HepG2 (cell line): ENCODE results near the gene KREMEN1. TPM values are rescaled to one million over a fixed set of nuclear protein-coding genes. Genes with fewer than 3 reads are reported as not detected.
A peak's percentile ranks its signal among the peaks of the same experiment; 100 is the strongest.

Source experiments
- ARNT ChIP-seq: fragments of 450-650 bp; IDR thresholded peaks from 2 replicates; pipeline ENCODE4 v1.6.1; 2017
- FOXJ3 ChIP-seq: sonication (generic); formaldehyde crosslinking; IDR thresholded peaks from 2 replicates; pipeline ENCODE4 v1.4.0; 2020; ENCODE audit warnings: missing genetic modification reagents, mild to moderate bottlenecking, borderline replicate concordance
- FOXK2 ChIP-seq: fragments of 450-650 bp; IDR thresholded peaks from 2 replicates; pipeline ENCODE4 v1.6.1; 2016
- HNRNPLL ChIP-seq: fragments of 200-400 bp; formaldehyde crosslinking; IDR thresholded peaks from 2 replicates; pipeline ENCODE4 v1.6.1; 2017; ENCODE audit warnings: mild to moderate bottlenecking, low read depth, low read length; ENCODE audit not compliant: poor library complexity, severe bottlenecking
- MNT ChIP-seq: fragments of 450-650 bp; IDR thresholded peaks from 2 replicates; pipeline ENCODE4 v1.6.1; 2016
- MXD3 ChIP-seq: IDR thresholded peaks from 2 replicates; pipeline ENCODE4 v1.6.1; 2016; ENCODE audit warnings: mild to moderate bottlenecking, missing biosample characterization, missing genetic modification reagents
- NFKBIZ ChIP-seq: IDR thresholded peaks from 2 replicates; pipeline ENCODE4 v1.6.1; 2018; ENCODE audit warnings: missing genetic modification reagents, missing compliant biosample characterization
- PHF8 ChIP-seq: sonication (generic); formaldehyde crosslinking; IDR thresholded peaks from 2 replicates; pipeline ENCODE4 v1.5.0; 2020; ENCODE audit warnings: missing genetic modification reagents
- PLRG1 ChIP-seq: fragments of 450-650 bp; conservative IDR thresholded peaks from 2 replicates; pipeline ENCODE4 v1.6.1; 2016
- POLR2AphosphoS2 ChIP-seq: IDR thresholded peaks from 2 replicates; pipeline ENCODE4 v1.6.1; 2011; ENCODE audit warnings: low read depth, low read length, improper control_type of control experiment
- SETDB1 ChIP-seq: sonication (generic); formaldehyde crosslinking; IDR thresholded peaks from 2 replicates; pipeline ENCODE4 v1.5.1; 2020; ENCODE audit warnings: missing genetic modification reagents, mild to moderate bottlenecking, borderline replicate concordance
- SMAD3 ChIP-seq: sonication (generic); formaldehyde crosslinking; IDR thresholded peaks from 2 replicates; pipeline ENCODE4 v1.4.0; 2020; ENCODE audit warnings: missing genetic modification reagents
- SRF ChIP-seq: IDR thresholded peaks from 2 replicates; pipeline ENCODE4 v1.6.1; 2011; ENCODE audit warnings: mild to moderate bottlenecking, low read depth, low read length, moderate library complexity
- STAG1 ChIP-seq: sonication (generic); formaldehyde crosslinking; IDR thresholded peaks from 2 replicates; pipeline ENCODE4 v1.4.0; 2020; ENCODE audit warnings: missing genetic modification reagents
- ZBTB34 ChIP-seq: sonication (generic); formaldehyde crosslinking; IDR thresholded peaks from 2 replicates; pipeline ENCODE4 v1.8.0; 2022; ENCODE audit warnings: mild to moderate bottlenecking, missing genetic modification reagents
- ZBTB7A ChIP-seq: sonication (generic); formaldehyde crosslinking; IDR thresholded peaks from 2 replicates; pipeline ENCODE4 v1.8.0; 2022; ENCODE audit warnings: mild to moderate bottlenecking, missing genetic modification reagents
- ZC3H13 ChIP-seq: sonication (generic); formaldehyde crosslinking; IDR thresholded peaks from 2 replicates; pipeline ENCODE4 v1.8.1; 2023; ENCODE audit warnings: mild to moderate bottlenecking, missing genetic modification reagents, moderate library complexity
- ZFP36 ChIP-seq: fragments of 150-350 bp; IDR thresholded peaks from 2 replicates; pipeline ENCODE4 v1.6.1; 2018; ENCODE audit warnings: borderline replicate concordance, low read length, low read depth; ENCODE audit not compliant: partially characterized antibody
- ZFP82 ChIP-seq: sonication (generic); formaldehyde crosslinking; IDR thresholded peaks from 2 replicates; pipeline ENCODE4 v1.5.1; 2020; ENCODE audit warnings: mild to moderate bottlenecking, missing genetic modification reagents, borderline replicate concordance
- ZFY ChIP-seq: sonication (generic); formaldehyde crosslinking; IDR thresholded peaks from 2 replicates; pipeline ENCODE4 v1.4.0; 2020; ENCODE audit warnings: missing genetic modification reagents
- ZNF263 ChIP-seq: sonication (generic); formaldehyde crosslinking; IDR thresholded peaks from 2 replicates; pipeline ENCODE4 v1.4.0; 2020; ENCODE audit warnings: missing genetic modification reagents
- ZNF350 ChIP-seq: sonication (generic); formaldehyde crosslinking; IDR thresholded peaks from 2 replicates; pipeline ENCODE4 v1.4.0; 2020; ENCODE audit warnings: mild to moderate bottlenecking, low read depth, missing genetic modification reagents, borderline replicate concordance
- ZNF558 ChIP-seq: sonication (generic); formaldehyde crosslinking; IDR thresholded peaks from 2 replicates; pipeline ENCODE4 v1.9.0; 2022; ENCODE audit warnings: mild to moderate bottlenecking, missing genetic modification reagents, borderline replicate concordance
- ZNF574 ChIP-seq: sonication (generic); formaldehyde crosslinking; IDR thresholded peaks from 2 replicates; pipeline ENCODE4 v1.4.0; 2020; ENCODE audit warnings: missing genetic modification reagents
- ZNF589 ChIP-seq: sonication (generic); formaldehyde crosslinking; conservative IDR thresholded peaks from 2 replicates; pipeline ENCODE4 v1.8.0; 2022; ENCODE audit warnings: mild to moderate bottlenecking, moderate library complexity, missing genetic modification reagents
- ZNF607 ChIP-seq: sonication (generic); formaldehyde crosslinking; IDR thresholded peaks from 2 replicates; pipeline ENCODE4 v1.5.1; 2020; ENCODE audit warnings: missing genetic modification reagents, mild to moderate bottlenecking, borderline replicate concordance
- ZNF780A ChIP-seq: sonication (generic); formaldehyde crosslinking; IDR thresholded peaks from 2 replicates; pipeline ENCODE4 v1.8.0; 2022; ENCODE audit warnings: mild to moderate bottlenecking, missing genetic modification reagents, moderate library complexity
- polyA plus RNA-seq, 8 experiments: library from polyadenylated mRNA; depleted of rRNA in 3 of 8; stranded (reverse) in 7 of 8; unstranded in 1 of 8; fragments of >200 nt; fragmentation: Illumina TruSeq in 4 of 8; extraction: Trizol in 4 of 8; gene quantifications; 2 replicates each; pipeline versions ENCODE4 v1.2.1 to v1.2.3, GENCODE V29; 2011 to 2016; ENCODE audit warnings: low read depth in 4 of 8, missing spikeins in 1 of 8, mixed read lengths in 1 of 8; ENCODE audit not compliant: insufficient read depth in 1 of 8
- total RNA-seq, 5 experiments: library from RNA; depleted of rRNA; stranded (reverse); fragments of >200 nt; fragmentation: Illumina TruSeq; extraction: Trizol; gene quantifications; 2 replicates each; pipeline ENCODE4 v1.2.3, GENCODE V29; 2016; ENCODE audit warnings: low read depth in 1 of 5

Gene KREMEN1
- total and polyA plus RNA-seq, 2 of the 13 experiments (the other 11 are each of a cell fraction or from before 2014, with no cell fraction given), result 9.8 to 13.8 TPM

- TF ChIP-seq ZBTB7A (CRISPR knock-in tag) (no peak), PHF8 (CRISPR knock-in tag) (no peak; the same call in 1 of the 2 replicates), SETDB1 (CRISPR knock-in tag) (no peak), ZNF350 (CRISPR knock-in tag) (peak; percentile 52; the same call in 1 of the 2 replicates), FOXJ3 (CRISPR knock-in tag) (no peak), ZNF589 (CRISPR knock-in tag) (no peak), ZNF263 (CRISPR knock-in tag) (0 out of 2 replicates have a peak, but pooled peaks have one; percentile 40), ZFP82 (CRISPR knock-in tag) (no peak), STAG1 (no peak), ZBTB34 (CRISPR knock-in tag) (no peak), ZC3H13 (CRISPR knock-in tag) (no peak), HNRNPLL (peak; percentile 18), ZNF607 (CRISPR knock-in tag) (no peak), FOXK2 (no peak), MXD3 (CRISPR knock-in tag) (0 out of 2 replicates have a peak, but pooled peaks have one; percentile 8), ZFY (CRISPR knock-in tag) (no peak), MNT (no peak), SRF (no peak), ZNF780A (no peak), ZNF558 (CRISPR knock-in tag) (peak; percentile 51; the same call in 1 of the 2 replicates), POLR2AphosphoS2 (no peak), ARNT (no peak), SMAD3 (no peak), ZNF574 (CRISPR knock-in tag) (no peak), NFKBIZ (CRISPR knock-in tag) (0 out of 2 replicates have a peak, but pooled peaks have one; percentile 36), PLRG1 (no peak), ZFP36 (no peak)
Measured at GRCh38 chr22:29073618-29074275, 912 bp downstream of the KREMEN1 start (continued).
